GM12872 (cell line): ENCODE results near the gene CDH8.

Source experiments
- CTCF ChIP-seq: IDR thresholded peaks from 3 replicates; pipeline ENCODE4 v1.5.1; 2011; ENCODE audit warnings: low read depth, mild to moderate bottlenecking, low read length, moderate library complexity; ENCODE audit not compliant: insufficient read depth

The CDH8 gene

GRCh38 chr16:61763013-61763412 lies 273.2 kb downstream of the CDH8 start:
- no peak for TF ChIP-seq CTCF

GRCh38 chr16:61730997-61731396 lies 305.2 kb downstream of the CDH8 start:
- no peak for TF ChIP-seq CTCF

- TF ChIP-seq CTCF: no peak
These were observed 309.5 kb downstream of the CDH8 start for GRCh38 chr16:61726701-61727100.

GRCh38 chr16:61726125-61726524 lies 310.1 kb downstream of the CDH8 start:
- no peak for TF ChIP-seq CTCF

GRCh38 chr16:61721544-61721943 lies 314.7 kb downstream of the CDH8 start:
- TF ChIP-seq CTCF: no peak

- no peak for TF ChIP-seq CTCF
These were observed 320.8 kb downstream of the CDH8 start for GRCh38 chr16:61715393-61715792.

GRCh38 chr16:61713787-61714186 lies 322.5 kb downstream of the CDH8 start:
- no peak for TF ChIP-seq CTCF

GRCh38 chr16:61684541-61684940 lies 351.7 kb downstream of the CDH8 start:
- TF ChIP-seq CTCF: no peak
